ENCODE measurements around the gene CHADL. TPM values are rescaled to one million over a fixed set of nuclear protein-coding genes. Genes with fewer than 3 reads are reported as not detected.

CHADL gene
- total RNA-seq, 4 donors from 2014 or later = 9.5 to 18.8 (median 15.7) TPM

GRCh38 chr22:41237036-41237706 lies 3.6 kb downstream of the CHADL start:
- no peak for DNase-seq (ENCODE audit: low spot score in 2 of 2)
- TF ChIP-seq EP300 (IDR thresholded peaks at IDR 0.05) = no peak
- H3K4me3 ChIP-seq = peak overlapping the region; percentile 69

GRCh38 chr22:41234815-41235695 lies 5.7 kb downstream of the CHADL start:
- no peaks in the 10 kb centered on the region for H3K27me3 ChIP-seq
- TF ChIP-seq POLR2A (IDR thresholded peaks at IDR 0.05) = no peak
- no peak for TF ChIP-seq POLR2AphosphoS5 (IDR thresholded peaks at IDR 0.05)
- no peak for TF ChIP-seq EP300 (IDR thresholded peaks at IDR 0.05)
- TF ChIP-seq CTCF (IDR thresholded peaks at IDR 0.05) = no peak
- H3K4me1 ChIP-seq = peaks cover 30% of the 10 kb centered on the region
- no peak for DNase-seq (ENCODE audit: low spot score in 2 of 2)
- peaks cover 13% of the 10 kb centered on the region for H3K36me3 ChIP-seq
- no peak overlapping the region for H3K4me3 ChIP-seq
- WGBS = 89% methylated on average over 16 of the region's 19 CpGs
- H3K9me3 ChIP-seq = no peaks in the 10 kb centered on the region
- H3K27ac ChIP-seq = no peak overlapping the region

More at GRCh38 chr22:41237036-41237706, 3.6 kb downstream of the CHADL start:
- peaks cover 30% of the 10 kb centered on the region for H3K4me1 ChIP-seq
- no peaks in the 10 kb centered on the region for H3K9me3 ChIP-seq
- H3K27me3 ChIP-seq = no peaks in the 10 kb centered on the region
- 25% methylated on average over 8 of the region's 33 CpGs for WGBS
- H3K27ac ChIP-seq = peak overlapping the region; percentile 66
- H3K36me3 ChIP-seq = no peaks in the 10 kb centered on the region

GRCh38 chr22:41231369-41231768 lies 9.4 kb downstream of the CHADL start:
- no peak for DNase-seq (ENCODE audit: low spot score in 2 of 2)
- Histone ChIP-seq H3K4me3 (no peak overlapping the region), H3K27me3 (no peaks in the 10 kb centered on the region), H3K36me3 (peaks cover 46% of the 10 kb centered on the region), H3K27ac (no peak overlapping the region), H3K4me1 (peaks cover 2% of the 10 kb centered on the region), H3K9me3 (no peaks in the 10 kb centered on the region)
- 89% methylated on average over 7 of the region's 7 CpGs for WGBS
- TF ChIP-seq POLR2AphosphoS5 (IDR thresholded peaks at IDR 0.05) = no peak

GRCh38 chr22:41230401-41230785 lies 10.3 kb downstream of the CHADL start:
- no peak for DNase-seq (ENCODE audit: low spot score in 2 of 2)
- TF ChIP-seq EP300 (IDR thresholded peaks at IDR 0.05) = no peak
- no peak for TF ChIP-seq POLR2A (IDR thresholded peaks at IDR 0.05)
- no peak for TF ChIP-seq CTCF (IDR thresholded peaks at IDR 0.05)
- no peak for TF ChIP-seq POLR2AphosphoS5 (IDR thresholded peaks at IDR 0.05)

GRCh38 chr22:41229730-41230400 lies 10.9 kb downstream of the CHADL start:
- no peak for DNase-seq (ENCODE audit: low spot score in 2 of 2)
- H3K27ac ChIP-seq = no peak overlapping the region
- no peaks in the 10 kb centered on the region for H3K9me3 ChIP-seq
- no peaks in the 10 kb centered on the region for H3K4me1 ChIP-seq
- peaks cover 61% of the 10 kb centered on the region for H3K36me3 ChIP-seq
- no peaks in the 10 kb centered on the region for H3K27me3 ChIP-seq
- WGBS = 59% methylated on average over 16 of the region's 17 CpGs
- TF ChIP-seq POLR2AphosphoS5 (IDR thresholded peaks at IDR 0.05) (no peak), EP300 (IDR thresholded peaks at IDR 0.05) (no peak), POLR2A (IDR thresholded peaks at IDR 0.05) (no peak), CTCF (IDR thresholded peaks at IDR 0.05) (no peak)
- no peak overlapping the region for H3K4me3 ChIP-seq

More at GRCh38 chr22:41230401-41230785, 10.3 kb downstream of the CHADL start:
- Histone ChIP-seq H3K9me3 (no peaks in the 10 kb centered on the region), H3K4me3 (no peak overlapping the region), H3K4me1 (no peaks in the 10 kb centered on the region), H3K27me3 (no peaks in the 10 kb centered on the region), H3K36me3 (peaks cover 56% of the 10 kb centered on the region), H3K27ac (no peak overlapping the region)
- WGBS = 81% methylated on average over 6 of the region's 9 CpGs

- no peak for DNase-seq (ENCODE audit: low spot score in 2 of 2)
Observed at GRCh38 chr22:41229215-41229614, 11.5 kb downstream of the CHADL start.

More at GRCh38 chr22:41229215-41229614, 11.5 kb downstream of the CHADL start:
- Histone ChIP-seq H3K9me3 (no peaks in the 10 kb centered on the region), H3K36me3 (peaks cover 67% of the 10 kb centered on the region), H3K4me3 (no peak overlapping the region), H3K27ac (no peak overlapping the region), H3K4me1 (no peaks in the 10 kb centered on the region), H3K27me3 (no peaks in the 10 kb centered on the region)
- TF ChIP-seq EP300 (IDR thresholded peaks at IDR 0.05) (no peak), POLR2AphosphoS5 (IDR thresholded peaks at IDR 0.05) (no peak), POLR2A (IDR thresholded peaks at IDR 0.05) (no peak), CTCF (IDR thresholded peaks at IDR 0.05) (no peak)
- 88% methylated on average over 6 of the region's 6 CpGs for WGBS

All from suprapubic skin (tissue), 4 donors.